ENCODE results near the gene IGF2BP3.

IGF2BP3 gene

DNA sequence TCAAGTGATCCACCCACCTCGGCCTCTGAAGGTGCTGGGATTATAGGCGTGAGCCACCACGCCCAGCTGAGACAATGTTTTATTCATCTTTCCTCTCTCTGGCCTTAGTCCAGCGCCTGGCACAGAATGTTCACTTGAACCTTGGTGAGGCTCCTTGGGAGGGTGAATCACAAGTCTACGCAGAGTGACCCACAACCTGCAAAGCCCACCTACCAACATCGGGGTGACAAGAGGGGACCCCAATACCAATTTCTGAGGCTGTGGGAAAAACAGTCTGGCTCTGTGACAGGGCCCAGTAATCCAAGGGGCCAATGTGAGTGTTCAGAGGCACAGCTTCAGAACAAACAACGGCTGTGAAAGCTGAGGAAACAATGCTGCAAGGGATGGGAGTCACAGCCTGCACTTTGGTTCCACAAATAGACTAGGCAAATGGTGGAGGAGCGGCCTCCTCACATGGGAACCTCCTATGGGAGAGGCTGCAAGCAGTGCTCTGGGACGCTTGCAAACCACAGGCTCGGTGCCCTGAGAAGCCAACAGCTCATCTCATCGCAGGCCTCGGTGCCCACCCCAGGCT is 176.7 kb downstream of the IGF2BP3 start:
- no peak for DNase-seq

DNA sequence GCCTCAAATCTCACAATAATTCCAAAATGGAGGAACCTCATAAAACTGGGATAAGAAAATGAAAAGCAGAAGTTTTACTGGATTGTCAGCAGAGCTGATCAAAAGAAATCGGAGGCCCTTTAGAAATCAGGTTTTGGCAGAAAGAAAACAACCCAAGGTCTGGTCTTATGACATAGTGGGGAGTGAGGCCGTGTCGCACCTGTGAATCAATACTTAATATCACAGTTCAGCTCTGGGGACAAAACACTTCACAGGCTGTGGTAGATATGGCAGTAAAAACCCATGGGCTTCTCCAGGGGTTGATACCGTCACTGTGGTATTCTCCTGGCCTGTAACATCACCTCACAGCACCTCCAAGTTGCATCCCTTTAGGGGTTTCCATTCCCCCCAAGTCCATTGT is 177.7 kb downstream of the IGF2BP3 start:
- DNase-seq = no peak

DNA sequence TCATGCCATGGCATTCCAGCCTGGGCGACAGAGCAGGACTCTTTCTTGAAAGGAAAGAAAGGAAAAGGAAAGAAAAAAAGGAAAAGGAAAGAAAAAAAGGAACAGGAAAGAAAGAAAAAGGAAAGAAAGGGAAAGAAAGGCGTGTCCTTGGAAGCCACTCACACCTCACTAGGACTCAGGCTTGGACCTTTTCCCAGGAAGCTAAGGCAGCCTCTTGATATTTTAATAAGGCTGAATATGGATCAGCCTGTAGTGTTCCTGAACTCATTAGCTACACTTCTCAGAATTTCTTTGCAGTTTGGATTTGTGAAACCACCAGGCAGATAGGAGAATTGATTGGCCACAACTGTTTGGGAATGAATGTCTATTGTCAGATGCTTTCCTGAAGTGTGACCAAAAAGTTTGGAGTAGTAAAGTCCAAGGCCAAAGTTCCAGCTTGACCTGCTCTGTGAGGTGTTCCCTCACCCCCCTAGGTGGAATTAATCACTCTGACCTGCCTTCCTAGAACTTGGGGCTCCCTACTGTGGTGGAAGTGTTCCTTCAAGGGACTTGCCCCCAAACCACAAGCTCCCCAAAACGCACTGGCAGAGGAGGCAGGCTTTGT is 178.2 kb downstream of the IGF2BP3 start:
- DNase-seq = no peak

DNA sequence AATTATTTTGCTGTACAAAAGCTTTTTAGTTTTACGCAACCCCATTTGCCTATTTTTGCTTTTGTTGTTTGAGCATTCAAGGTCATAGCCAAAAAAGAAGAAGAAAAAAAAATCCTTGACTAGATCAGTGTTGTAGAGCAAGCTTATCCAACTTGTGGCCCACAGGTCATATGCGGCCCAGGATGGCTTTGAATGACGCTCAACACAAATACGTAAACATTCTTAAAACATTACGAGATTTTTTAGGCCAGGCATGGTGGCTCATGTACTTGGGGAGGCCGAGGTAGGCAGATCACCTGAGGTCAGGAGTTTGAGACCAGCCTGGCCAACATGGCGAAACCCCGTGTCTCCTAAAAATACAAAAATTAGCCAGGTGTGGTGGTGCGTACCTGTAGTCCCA is 179.3 kb downstream of the IGF2BP3 start:
- DNase-seq = no peak

DNA sequence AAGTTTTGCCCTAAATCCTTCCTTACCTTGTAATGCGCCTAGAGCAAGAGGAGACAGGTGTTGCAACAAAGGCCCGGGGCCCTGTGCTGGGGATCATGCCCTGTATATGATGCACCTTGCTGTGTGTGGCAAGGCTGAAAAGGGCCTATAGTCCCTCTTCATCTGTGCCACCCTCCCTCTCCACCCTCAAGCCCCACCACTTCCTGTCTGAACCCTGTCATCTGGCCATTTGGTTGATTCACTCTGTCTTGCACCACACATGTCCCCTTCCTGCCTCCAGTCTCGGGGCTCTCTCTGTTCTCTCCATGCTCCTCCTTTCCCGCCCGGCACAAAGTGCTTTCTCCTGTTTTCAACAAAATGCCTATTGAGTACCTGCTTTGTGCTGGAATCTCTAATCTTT is 182.7 kb downstream of the IGF2BP3 start:
- DNase-seq = no peak

DNA sequence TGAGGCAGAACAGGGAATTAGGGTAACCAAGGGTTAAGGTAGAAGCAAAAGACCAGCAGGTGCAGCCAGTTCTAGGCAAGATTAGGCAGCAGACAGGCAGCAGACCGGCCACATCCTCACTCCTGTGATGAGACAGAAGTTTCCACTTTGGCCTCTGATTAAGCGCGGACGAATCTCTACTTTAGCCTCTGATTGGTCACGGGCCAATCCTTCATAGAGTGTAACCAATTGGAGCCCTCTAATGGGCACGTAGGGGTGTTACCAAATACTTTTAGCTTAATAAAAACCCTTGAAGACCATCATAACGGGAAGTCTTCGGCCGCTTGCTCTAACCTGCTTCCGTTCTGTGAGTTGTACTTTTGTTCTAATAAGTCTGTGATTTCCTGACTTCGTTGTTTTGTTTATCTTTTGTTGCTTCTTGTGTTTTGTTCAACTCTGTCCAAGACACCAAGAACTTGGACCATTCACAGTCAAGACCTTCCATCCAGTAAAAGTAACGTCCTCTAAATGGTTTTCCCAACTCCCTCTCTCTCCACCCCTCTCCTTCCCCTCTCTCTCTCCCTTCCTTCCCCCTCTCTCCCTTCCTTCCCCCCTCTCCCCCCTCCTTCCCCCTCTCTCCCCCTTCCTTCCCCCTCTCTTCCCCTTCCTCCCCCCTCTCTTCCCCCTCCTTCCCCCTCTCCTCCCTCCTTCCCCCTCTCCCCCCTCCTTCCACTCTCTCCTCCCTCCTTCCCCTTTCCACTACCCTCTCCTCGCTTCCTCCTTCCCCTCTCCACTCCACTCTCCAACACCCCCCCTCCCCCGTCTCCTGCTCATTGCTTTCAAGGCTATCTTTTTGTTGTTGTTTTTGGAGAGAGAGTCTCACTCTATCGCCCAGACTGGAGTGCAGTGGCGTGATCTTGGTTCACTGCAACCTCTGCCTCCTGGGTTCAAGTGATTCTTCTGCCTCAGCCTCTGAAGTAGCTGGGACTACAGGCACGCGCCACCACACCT is 184.3 kb downstream of the IGF2BP3 start:
- DNase-seq = no peak

DNA sequence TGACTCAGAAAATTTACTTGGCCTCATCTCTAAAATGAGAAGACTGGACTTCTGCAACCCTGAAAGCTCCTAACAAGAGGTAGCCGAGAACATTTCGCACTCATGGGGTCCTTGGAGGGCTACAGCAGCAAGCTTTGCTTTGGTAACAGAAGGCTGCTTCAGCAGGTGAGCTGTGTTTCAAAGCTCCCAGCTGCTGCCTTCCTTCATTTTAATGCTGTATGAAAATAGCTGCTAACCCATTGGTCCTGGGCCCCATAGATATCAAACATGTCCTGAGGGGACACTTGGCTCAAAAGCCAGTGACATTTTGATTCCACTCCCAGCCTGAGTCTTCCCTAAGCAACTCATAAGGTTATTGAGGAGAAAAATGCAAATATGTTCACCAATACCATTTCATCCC is 185.4 kb downstream of the IGF2BP3 start:
- DNase-seq = no peak

DNA sequence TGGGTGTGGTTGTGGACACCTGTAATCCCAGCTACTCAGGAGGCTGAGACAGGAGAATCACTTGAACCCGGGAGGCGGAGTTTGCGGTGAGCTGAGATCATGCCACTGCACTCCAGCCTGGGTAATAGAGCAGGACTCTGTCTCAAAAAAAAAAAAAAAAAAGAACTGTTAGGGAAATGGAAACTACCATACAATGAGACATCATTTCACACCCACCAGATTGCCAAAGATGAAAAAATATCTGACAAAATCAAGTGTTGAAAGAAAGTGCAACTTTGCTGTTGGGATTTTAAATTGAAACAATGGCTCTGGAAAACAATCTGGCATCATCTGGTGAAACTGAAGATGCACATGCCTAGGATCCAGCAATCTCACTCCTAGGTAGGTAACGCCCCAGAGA is 187.2 kb downstream of the IGF2BP3 start:
- no peak for DNase-seq

DNA sequence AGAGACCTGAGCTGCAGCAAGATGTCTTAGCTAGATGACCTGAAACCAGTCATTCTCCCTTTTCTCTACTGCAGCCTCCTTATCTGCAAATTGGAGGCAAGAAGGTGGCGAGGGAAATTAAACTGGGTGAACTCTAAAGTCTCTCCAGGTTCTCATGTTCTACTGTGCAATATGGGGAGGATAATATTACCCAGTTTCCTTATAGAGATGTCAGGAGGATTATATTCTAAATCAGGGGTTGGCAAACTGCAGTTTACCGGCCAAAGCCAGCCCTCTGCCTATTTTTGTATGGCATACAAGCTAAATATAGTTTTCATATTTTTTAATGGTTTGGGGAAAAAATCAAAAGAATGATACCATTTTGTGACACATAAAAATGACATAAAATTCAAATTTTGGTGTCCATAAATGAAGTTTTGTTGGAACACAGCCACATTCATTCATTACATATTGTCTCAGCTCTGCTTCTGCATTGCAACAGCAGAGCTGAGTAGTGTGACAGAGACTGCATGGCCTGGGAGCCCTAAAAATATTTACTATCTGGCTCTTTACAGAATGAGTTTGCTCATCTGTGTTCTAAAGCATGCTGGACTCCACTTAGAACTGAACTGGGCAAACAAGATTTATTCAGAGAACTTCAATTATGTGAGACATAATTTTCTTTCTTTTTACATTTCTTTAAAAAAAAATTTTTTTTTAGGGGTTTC is 190.3 kb downstream of the IGF2BP3 start:
- DNase-seq = no peak

DNA sequence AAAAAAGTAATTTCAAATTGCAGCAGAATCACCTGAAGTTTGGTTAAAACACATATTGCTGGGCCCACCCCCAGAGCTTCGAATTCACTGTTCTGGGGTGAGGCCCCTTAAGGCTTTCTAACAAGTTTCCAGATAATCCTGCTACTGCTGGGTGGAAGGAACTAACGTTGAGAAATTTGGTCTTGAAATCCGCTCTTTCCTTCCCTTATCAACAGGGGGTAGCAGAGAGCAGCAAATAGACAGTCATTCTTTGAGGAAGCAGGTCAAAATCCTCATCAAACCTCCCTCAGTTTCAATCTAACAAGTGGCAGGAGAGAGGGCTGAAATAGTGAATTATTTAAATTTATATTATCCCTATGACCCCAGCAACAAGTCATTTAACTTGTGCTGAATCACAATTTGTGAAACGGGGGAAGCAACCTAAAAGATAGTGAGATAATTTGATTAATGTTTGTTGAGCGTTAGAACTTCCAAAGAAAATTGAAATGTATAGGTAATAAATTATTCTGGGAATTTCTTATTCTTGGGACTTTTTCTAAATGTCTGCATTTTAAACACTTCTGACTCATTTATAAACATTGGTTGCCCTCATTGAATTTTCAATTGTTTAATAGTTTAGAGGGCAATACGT is 192.8 kb downstream of the IGF2BP3 start:
- DNase-seq = peak; percentile 63

DNA sequence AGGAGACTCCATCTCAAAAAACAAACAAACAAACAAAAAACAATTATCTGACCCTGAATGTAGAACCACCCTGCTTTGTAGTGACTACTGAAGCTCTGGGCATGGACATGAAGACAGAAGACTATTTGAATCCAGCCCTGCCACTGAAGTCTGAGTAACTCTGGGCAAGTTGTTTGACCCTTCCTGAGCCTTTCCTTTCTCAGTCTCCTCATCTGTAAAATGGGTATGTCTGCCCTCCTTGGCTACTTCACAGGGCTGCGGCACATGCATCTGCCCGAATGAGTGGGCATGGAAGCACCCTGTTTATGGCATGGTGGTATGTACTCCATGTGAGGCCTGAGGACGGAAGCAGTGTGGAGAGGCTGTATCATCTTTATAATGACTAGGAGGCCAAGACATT is 193.3 kb downstream of the IGF2BP3 start:
- no peak for DNase-seq

DNA sequence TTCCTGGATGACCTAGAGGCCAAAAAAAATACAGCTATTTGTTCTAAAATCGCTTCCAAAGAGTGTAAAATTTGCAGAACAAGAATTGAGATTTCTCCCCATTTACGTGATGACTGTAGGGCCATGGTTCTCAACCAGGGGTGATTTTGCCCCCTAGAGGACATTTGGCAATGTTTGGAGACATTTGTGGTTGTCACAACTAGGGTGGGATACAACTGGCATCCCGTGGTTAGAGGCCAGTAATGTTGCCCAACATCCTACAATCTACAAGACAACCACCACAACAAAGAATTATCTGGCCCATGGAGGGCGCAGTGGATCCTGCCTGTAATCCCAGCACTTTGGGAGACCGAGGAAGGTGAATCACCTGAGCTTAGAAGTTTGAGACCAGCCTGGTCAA is 193.9 kb downstream of the IGF2BP3 start:
- DNase-seq = no peak

DNA sequence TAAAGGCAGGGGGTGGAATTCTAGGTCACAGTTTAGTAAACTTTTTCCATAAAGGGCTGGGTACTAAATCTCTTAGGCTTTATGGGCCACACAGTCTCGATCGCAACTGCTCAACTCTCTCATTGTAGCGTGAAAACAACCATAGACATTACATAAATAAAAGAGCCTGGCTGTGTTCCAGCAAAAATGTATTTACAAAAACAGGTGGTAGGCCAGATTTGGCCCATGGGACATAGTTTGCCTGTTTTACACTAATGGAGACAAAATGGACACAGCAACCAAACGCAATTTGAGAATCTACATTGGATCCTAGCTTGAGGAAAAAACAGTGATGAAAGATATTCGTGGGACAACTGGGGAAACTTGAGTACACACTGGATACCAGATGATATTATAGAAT is 194.4 kb downstream of the IGF2BP3 start:
- no peak for DNase-seq

DNA sequence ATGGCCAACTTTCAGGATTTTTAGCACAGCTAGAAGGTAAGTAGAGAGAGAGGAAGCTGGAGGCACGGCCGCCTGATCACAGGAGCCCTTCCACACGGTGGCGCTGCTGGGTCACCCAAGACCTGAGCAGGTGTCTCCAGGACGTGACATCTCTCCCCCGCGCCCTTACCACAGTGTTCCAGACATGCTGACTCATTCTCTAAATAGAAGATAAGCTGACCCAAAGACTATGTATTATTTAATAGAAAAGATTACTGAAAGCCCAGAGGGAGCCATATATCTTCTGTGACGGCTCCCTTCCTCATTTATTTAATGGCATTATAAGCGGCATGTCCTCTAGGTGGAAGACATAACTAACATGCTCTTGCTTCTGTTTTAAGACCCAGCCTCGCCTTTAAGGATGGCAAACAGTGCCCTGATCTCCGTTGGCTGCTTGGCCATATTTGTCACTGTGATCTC is 197.1 kb downstream of the IGF2BP3 start:
- peak; percentile 82 for DNase-seq

DNA sequence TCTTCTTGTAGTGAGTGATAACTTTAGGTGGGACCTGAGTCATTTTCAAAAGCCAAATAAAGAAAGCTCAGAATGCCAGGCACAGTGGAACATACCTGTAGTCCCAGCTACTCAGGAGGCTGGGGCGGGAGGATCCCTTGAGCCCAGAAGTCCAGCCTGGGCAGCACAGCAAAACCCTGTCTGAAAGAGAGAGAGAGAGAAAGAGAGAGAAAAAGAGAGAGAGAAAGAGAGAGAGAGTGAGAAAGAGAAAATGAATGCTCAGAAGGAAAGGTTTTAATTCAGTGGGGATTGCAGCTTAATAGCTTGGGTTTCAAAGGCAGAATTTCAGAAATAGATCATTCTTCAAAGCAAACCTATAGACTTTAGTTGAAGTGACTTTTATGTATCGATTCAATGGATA is 198.0 kb downstream of the IGF2BP3 start:
- no peak for DNase-seq

DNA sequence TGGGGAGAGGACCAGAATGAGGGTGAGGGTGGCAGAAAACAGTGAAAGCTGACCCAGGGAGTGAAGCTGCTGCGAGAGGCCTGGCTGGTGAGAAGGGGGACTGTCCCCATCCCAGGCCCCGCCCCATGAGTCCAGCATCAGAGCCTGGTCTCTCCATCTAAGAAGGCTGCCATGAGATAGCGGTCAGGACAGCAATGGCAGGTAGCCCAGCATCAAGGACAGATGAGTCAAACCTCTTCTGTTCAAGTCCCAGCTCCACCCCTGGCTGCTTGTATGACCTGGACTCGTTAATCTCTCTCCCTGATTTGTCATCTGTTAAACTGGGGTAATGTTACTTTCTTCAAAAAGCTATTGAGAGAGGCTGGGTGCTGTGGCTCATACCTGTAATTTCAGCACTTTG is 201.5 kb downstream of the IGF2BP3 start:
- no peak for DNase-seq

DNA sequence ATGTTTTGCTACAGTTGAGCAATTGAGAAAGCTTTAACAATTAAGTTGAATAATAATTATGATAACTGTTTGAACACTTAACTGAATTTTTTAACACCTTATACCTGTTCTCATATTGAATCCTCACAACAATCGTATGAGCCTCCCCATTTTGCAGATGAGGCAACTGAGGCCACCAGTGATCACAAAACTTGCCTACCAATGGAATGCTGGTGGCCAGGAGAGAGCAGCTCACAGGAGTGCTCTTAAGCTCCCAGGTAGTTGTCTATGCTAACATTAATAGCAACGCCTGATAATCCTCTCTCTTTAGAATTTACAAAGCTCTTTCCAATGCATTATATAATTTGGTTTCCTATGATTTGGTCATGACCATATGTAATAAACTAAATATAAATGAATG is 202.1 kb downstream of the IGF2BP3 start:
- DNase-seq = no peak

DNA sequence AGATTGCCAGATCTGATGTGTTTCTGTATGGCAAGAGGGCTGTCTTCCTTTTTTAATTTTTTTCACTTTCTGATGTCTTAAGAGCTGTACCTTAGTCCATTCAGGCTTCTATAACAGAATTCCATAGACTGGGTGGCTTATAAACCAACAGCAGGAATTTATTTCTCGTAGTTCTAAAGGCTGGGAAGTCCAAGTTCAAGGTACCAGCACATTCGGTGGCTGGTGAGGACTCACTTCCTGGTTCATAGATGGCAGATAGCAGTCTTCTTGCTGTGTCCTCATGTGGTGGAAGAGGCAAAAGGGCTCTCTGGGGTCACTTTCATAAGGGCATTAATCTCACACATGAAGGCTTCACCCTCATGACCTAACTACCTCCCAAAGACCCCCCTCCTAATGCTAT is 202.9 kb downstream of the IGF2BP3 start:
- DNase-seq = no peak

DNA sequence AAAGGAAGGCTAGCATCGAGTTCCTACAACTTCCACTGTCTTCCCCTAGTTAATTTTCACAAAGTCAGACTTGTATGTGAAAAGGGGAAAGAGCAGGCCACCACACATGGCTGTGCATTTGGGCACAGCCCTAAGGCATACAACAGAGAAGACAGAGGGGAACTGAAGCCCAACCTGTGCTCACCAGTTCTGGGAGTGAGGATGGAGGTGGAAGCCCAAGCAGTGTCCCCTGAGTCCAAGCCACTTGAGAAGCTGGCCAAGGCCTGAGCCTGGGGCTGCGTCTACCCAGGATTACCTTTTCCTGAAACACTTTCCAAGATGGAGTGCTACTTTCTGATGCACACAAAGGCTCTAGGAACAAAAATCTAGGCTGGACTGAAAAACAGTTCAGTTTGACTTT is 203.4 kb downstream of the IGF2BP3 start:
- DNase-seq = no peak

DNA sequence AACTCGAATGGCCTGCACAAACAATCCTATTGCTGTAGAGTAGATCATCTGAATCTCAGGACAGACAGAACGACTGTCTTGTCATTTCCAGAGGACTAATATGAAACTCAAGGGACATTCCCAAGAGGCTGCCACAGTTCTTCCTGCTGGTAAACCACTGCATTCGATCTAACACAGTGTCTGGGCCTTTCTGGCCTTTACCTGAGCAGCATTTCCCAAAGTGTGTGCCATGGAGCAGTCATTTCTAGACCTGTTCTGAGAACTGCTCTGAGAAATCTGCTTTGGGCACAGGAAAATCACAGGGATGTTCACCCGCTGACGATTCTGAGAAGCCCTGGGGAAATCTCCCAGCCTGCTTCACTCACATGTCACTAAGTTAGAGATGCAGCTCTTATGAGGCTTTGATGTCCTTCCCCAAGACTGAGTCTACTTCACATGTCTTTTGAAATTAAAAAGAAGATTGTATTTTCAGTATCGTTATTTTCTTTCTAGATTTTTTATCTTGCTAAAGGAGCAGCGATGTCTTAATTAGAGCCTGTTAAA is 205.3 kb downstream of the IGF2BP3 start:
- no peak for DNase-seq

DNA sequence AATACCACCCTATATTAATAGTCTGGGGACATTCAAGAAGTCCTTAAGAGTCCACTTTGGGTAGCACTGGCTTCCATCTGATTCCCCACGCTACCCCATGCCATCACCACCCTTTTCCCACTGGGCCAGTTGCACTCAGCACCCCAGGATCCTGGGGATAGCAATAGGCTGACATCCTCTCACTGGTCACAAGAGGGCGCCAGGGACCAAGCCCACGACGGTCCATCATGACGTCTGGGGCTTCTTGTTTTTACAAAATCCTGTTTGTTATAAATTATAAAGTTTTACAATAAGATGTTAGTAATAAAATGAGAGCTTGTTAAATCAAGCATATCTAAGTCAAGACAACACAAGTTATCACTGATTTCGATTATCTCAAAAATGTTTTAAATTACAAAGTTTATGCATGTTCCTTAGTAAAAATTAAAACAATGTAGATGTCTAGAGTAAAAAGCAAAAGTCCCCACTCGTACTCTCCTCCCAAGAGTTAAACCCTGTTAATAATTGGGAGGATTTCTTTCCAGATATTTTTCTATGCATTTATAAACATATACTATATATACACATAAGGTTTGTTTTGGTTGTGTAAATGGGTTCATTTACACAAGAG is 208.3 kb downstream of the IGF2BP3 start:
- peak; percentile 62 for DNase-seq

DNA sequence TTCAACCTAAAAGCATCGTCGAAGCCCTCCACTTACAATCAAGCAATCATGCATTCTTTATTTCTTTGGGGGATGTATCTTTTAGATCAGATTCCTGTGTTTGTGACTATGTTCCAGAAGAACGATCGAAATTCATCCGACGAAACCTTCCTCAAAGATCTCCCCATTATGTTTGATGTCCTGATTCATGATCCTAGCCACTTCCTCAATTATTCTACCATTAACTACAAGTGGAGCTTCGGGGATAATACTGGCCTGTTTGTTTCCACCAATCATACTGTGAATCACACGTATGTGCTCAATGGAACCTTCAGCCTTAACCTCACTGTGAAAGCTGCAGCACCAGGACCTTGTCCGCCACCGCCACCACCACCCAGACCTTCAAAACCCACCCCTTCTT is 209.9 kb downstream of the IGF2BP3 start:
- no peak for DNase-seq

Data from fibroblast of skin of abdomen (primary cell).